K562 treated with DMSO at 1 percent for 48 hours (cell line): ENCODE measurements around the gene ITFG1. TPM values are rescaled to one million over a fixed set of nuclear protein-coding genes. Genes with fewer than 3 reads are reported as not detected.

Source experiments
- total RNA-seq: library from RNA; unstranded; fragments of 300-600 nt; gene quantifications from 2 replicates; pipeline ENCODE4 v1.2.3, GENCODE V29; 2022; ENCODE audit warnings: low replicate concordance; ENCODE audit errors: extremely low read depth

ITFG1 gene
- not detected in 2 replicates for total RNA-seq

GRCh38 chr16:47460711-47461597, at the start of gene ITFG1, which contains the start of gene PHKB:
ITFG1 (minus strand) TSS chr16:47461063; CDS start chr16:47461045, 18 bp downstream.
PHKB (plus strand) TSS chr16:47461331; CDS start chr16:47461351, 20 bp downstream.

DNA sequence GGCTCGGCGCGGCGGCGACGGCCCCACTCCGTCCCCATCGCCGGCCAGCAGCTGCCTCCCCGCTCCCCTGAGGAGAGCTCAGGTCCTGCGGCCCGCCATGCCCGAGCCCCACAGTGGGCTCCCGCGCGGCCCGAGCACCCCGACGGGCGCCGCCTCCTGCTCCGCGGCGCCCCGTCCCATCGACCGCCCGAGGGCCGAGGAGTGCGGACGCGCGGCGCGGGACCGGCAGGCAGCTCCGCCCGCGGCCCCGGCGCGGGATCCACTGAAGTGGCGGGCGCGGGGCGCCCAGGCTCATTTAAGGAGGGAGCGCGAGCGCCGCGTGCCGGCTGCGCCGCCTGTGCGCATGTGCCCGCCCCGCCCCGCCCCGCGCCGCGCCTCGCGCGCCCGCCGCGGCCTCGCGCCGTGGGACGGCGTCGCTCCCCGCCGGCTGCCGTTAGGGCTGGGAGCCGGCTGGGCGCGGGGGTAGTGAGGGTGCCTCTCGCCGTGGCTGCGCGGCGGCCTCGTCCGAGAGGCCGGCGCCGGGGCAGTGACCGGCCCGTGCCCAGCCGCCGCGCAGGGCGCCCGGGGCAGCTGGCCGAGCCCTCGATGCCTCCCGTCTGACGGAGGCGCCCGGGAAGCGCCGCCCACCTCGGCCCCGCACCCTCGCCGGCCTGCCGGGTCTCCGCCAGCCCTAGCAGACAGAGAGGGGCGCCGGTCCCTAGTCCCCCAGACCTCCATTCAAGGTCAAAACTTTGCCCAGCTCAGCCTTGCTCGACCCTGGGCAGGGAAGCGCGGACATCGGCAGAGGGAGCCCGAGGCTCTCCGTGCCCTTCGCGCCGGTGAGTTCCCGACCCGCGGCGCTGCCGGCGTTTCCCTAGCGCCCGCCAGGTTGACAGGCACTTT, 316.9 kb downstream of the ITFG1 start, which contains the start of gene NETO2:
Gene NETO2, minus strand, starts transcription at position 269 of the 882 bp plus-strand sequence. CDS start 333 bp downstream, outside the sequence.

Other genes starting within 250 kb of the ITFG1 start
- not detected in 2 replicates for gene PHKB, start 268 bp upstream of the ITFG1 start, total RNA-seq